Prostate gland (tissue), 2 donors: ENCODE measurements around the gene FMNL2. TPM values are rescaled to one million over a fixed set of nuclear protein-coding genes. Genes with fewer than 3 reads are reported as not detected.

ENCODE experiments used
- DNase-seq: peaks from one replicate; pipeline ENCODE4 v3.0.0-alpha.2; 2019; ENCODE audit warnings: low spot score
- H3K27ac ChIP-seq, 2 donors: fragments of 200-600 bp; sonication (generic); 2 replicates each; pipeline ENCODE4 v1.5.1; 2017 to 2019
- H3K27me3 ChIP-seq: fragments of 200-600 bp; sonication (generic); replicated peaks from 2 replicates; pipeline ENCODE4 v1.5.1; 2019; ENCODE audit not compliant: insufficient read depth
- H3K36me3 ChIP-seq, 2 donors: fragments of 200-600 bp; sonication (generic); 1 replicate in 1 of 2; 2 replicates in 1 of 2; pipeline versions ENCODE4 v1.5.1 to v1.8.1; 2017 to 2019
- H3K4me1 ChIP-seq: fragments of 200-600 bp; sonication (generic); replicated peaks from 2 replicates; pipeline ENCODE4 v1.5.1; 2019
- H3K4me3 ChIP-seq, 2 donors: fragments of 200-600 bp; sonication (generic); 2 replicates each; pipeline ENCODE4 v1.5.1; 2017 to 2019
- H3K9me3 ChIP-seq: fragments of 200-600 bp; sonication (generic); 2 replicates; pipeline ENCODE4 v1.5.1; 2017
- POLR2A ChIP-seq: fragments of 450-650 bp; IDR thresholded peaks from one replicate; pipeline ENCODE4 v1.6.1; 2016; ENCODE audit warnings: antibody characterized with exemption, mild to moderate bottlenecking
- POLR2AphosphoS5 ChIP-seq: sonication (generic); formaldehyde crosslinking; IDR thresholded peaks from one replicate; pipeline ENCODE4 v1.6.1; 2017; ENCODE audit warnings: antibody characterized with exemption
- WGBS: methylation state at CpG from one replicate; pipeline ENCODE4 v1.1.5; 2018; 5-methylcytosine and 5-hydroxymethylcytosine counted together
- intact Hi-C: fragments of 100-400 bp; cut with DNase I; formaldehyde crosslinking; loops from one replicate; pipeline ENCODE4 v1.14.2; 2022
- small RNA-seq, 2 donors: library from RNA; depleted of rRNA; stranded (forward); fragments of <200 nt; gene quantifications; one replicate each; pipeline ENCODE3, GENCODE V24; 2016
- total RNA-seq, 2 donors: library from RNA; depleted of rRNA; stranded (reverse); fragments of >200 nt; gene quantifications; one replicate each; pipeline ENCODE4 v1.1.0, GENCODE V29; 2016
- TF ChIP-seq, protein P1 (sequence below), 4 experiments: fragments of 200-600 bp in 2 of 4; fragments of 450-650 bp in 2 of 4; sonication (generic) in 2 of 4; IDR thresholded peaks; 1 replicate in 3 of 4; 2 replicates in 1 of 4; pipeline ENCODE4 v1.5.1; 2016 to 2019; ENCODE audit warnings: antibody characterized with exemption in 4 of 4, mild to moderate bottlenecking in 2 of 4, moderate library complexity in 2 of 4

FMNL2 gene
- total RNA-seq, 2 donors from 2014 or later = 9.8 to 19.4 TPM

DNA sequence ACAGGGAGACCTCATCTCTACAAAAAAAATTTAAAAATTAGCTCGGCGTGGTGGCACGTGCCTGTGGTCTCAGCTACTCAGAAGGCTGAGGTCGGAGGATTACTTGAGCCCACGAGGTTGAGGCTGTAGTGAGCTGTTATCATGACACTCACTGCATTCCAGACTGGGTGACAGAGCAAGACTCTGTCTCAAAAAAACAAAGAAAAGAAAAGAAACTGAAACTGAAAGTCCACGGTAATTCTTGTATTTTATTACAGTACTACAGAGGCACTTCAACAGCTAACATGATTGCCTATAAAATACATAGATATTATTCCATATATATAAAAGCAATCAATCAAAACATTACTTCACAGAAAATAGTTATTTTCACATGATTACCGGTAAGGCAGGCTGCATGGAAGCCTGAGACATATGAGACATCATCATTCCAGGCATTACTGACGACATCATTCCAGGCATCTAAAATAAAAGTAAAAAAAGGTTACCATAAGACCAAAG is 359.2 kb downstream of the FMNL2 start:
- intact Hi-C loops = no loop called here

DNA sequence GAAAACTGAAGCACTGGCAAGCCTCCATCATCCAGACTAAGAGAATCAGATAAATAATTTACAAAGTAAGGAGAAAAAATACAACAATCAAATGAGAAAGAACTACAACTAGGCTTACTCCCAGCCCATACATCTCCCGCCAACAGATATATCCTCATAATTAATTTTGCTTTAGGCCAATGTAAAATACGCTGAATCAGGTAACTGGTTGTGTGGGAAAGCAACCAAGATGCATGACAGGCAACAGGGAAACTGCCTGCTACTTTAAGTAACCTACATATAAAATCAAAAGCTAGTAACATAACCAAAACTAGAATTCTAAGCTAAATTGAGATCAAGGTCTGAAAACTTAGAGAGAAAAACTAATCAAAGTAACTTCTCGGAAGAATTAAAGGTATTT is 360.8 kb downstream of the FMNL2 start:
- Histone ChIP-seq H3K36me3 (no peaks in the 10 kb centered on the region), H3K27me3 (no peaks in the 10 kb centered on the region), H3K4me3 (no peak overlapping the region), H3K4me1 (no peaks in the 10 kb centered on the region), H3K27ac (no peak overlapping the region), H3K9me3 (no peaks in the 10 kb centered on the region)
- TF ChIP-seq, protein P1, sequence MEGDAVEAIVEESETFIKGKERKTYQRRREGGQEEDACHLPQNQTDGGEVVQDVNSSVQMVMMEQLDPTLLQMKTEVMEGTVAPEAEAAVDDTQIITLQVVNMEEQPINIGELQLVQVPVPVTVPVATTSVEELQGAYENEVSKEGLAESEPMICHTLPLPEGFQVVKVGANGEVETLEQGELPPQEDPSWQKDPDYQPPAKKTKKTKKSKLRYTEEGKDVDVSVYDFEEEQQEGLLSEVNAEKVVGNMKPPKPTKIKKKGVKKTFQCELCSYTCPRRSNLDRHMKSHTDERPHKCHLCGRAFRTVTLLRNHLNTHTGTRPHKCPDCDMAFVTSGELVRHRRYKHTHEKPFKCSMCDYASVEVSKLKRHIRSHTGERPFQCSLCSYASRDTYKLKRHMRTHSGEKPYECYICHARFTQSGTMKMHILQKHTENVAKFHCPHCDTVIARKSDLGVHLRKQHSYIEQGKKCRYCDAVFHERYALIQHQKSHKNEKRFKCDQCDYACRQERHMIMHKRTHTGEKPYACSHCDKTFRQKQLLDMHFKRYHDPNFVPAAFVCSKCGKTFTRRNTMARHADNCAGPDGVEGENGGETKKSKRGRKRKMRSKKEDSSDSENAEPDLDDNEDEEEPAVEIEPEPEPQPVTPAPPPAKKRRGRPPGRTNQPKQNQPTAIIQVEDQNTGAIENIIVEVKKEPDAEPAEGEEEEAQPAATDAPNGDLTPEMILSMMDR (IDR thresholded peaks at IDR 0.05) = no peak
- TF ChIP-seq POLR2AphosphoS5 = no peak
- TF ChIP-seq POLR2A = no peak
- no peak for DNase-seq
- WGBS = 94% methylated on average over 3 of the region's 3 CpGs
- intact Hi-C loops = no loop called here

More for the DNA sequence above, 359.2 kb downstream of the FMNL2 start:
- DNase-seq = no peak
- WGBS = 58% methylated on average over 8 of the region's 8 CpGs
- TF ChIP-seq, protein P1 (IDR thresholded peaks at IDR 0.05) = no peak
- TF ChIP-seq POLR2AphosphoS5 = no peak
- no peak for TF ChIP-seq POLR2A
- no peaks in the 10 kb centered on the region for H3K9me3 ChIP-seq
- H3K36me3 ChIP-seq = no peaks in the 10 kb centered on the region
- H3K27ac ChIP-seq = peak overlapping the region in 1 of 2 donors; percentile 20
- no peaks in the 10 kb centered on the region for H3K27me3 ChIP-seq
- no peaks in the 10 kb centered on the region for H3K4me1 ChIP-seq
- peak overlapping the region in 1 of 2 donors; percentile 1 for H3K4me3 ChIP-seq

DNA sequence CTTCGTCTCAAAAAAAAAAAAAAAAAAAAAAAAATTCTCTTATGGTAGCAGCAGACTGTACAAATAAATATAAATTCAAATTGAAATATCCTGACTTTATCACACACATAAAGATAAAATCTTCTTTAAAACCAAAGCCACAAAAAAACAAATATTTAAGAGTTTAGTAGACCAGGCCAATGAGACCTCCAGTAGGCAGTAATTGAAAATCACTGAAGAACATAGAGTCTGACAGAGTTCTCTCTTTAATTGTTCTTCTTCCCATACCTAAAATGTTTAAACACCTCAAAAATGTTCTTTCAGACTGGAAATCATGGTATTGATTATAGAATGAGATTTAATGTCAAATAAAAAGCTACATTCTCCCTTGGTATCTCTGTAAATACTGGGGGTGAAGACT is 361.5 kb downstream of the FMNL2 start:
- TF ChIP-seq, protein P1 (IDR thresholded peaks at IDR 0.05) = no peak
- TF ChIP-seq POLR2AphosphoS5 (no peak), POLR2A (no peak)
- H3K27ac ChIP-seq = no peak overlapping the region
- no peaks in the 10 kb centered on the region for H3K27me3 ChIP-seq
- H3K4me1 ChIP-seq = no peaks in the 10 kb centered on the region
- no peak overlapping the region for H3K4me3 ChIP-seq
- no peaks in the 10 kb centered on the region for H3K36me3 ChIP-seq
- intact Hi-C loops = no loop called here
- no peak for DNase-seq
- H3K9me3 ChIP-seq = no peaks in the 10 kb centered on the region
- WGBS = 80% methylated on average over 1 of the region's 1 CpG

Small RNAs within 50 kb of the gene (small RNA-seq; reads per million reads assigned to genes)
- 0 reads per million in 2 donors for gene AC012443.1

Other genes with a start within 250 kb of the FMNL2 start
- gene CACNB4, start 236.1 kb upstream of the FMNL2 start, total RNA-seq = 10 to 100 TPM; 15.4 to 40.6 TPM
- 10 to 100 TPM; 28.7 to 39.3 TPM for gene STAM2, start 159.4 kb upstream of the FMNL2 start, total RNA-seq